ENCODE measurements around the gene RALGPS1.

Gene RALGPS1

GRCh38 chr9:127020802-127021078 lies 106.2 kb downstream of the RALGPS1 start:
- no peaks in the 10 kb centered on the region for H3K36me3 ChIP-seq (replicated peaks; ENCODE audit: low read depth, low read length)
- no peak overlapping the region for H3K27ac ChIP-seq (ENCODE audit: low read length)
- no peak overlapping the region for H3K9ac ChIP-seq (ENCODE audit: low read length)
- TF ChIP-seq EZH2phosphoT487 (IDR thresholded peaks at IDR 0.05; ENCODE audit: low read depth) (no peak), CTCF (IDR thresholded peaks at IDR 0.05; ENCODE audit: low read depth, low read length) (no peak)
- H3K79me2 ChIP-seq (ENCODE audit: low read length), result no peaks in the 10 kb centered on the region
- no peak overlapping the region for H2AFZ ChIP-seq (ENCODE audit: low read depth, low read length)
- no peaks in the 10 kb centered on the region for H3K9me3 ChIP-seq (ENCODE audit: insufficient read depth, low read length)
- no peaks in the 10 kb centered on the region for H3K27me3 ChIP-seq (ENCODE audit: low read depth, low read length)
- no peaks in the 10 kb centered on the region for H3K4me1 ChIP-seq (ENCODE audit: low read length)
- H3K4me3 ChIP-seq (ENCODE audit: low read length), result no peak overlapping the region
- H4K20me1 ChIP-seq (ENCODE audit: insufficient read depth, low read length), result no peaks in the 10 kb centered on the region
- no peak overlapping the region for H3K4me2 ChIP-seq (ENCODE audit: low read length)

- Histone ChIP-seq H3K36me3 (replicated peaks; ENCODE audit: low read depth, low read length) (no peaks in the 10 kb centered on the region), H4K20me1 (ENCODE audit: insufficient read depth, low read length) (no peaks in the 10 kb centered on the region), H3K4me1 (ENCODE audit: low read length) (no peaks in the 10 kb centered on the region), H3K27ac (ENCODE audit: low read length) (no peak overlapping the region), H3K79me2 (ENCODE audit: low read length) (no peaks in the 10 kb centered on the region), H2AFZ (ENCODE audit: low read depth, low read length) (no peak overlapping the region), H3K9ac (ENCODE audit: low read length) (no peak overlapping the region), H3K4me3 (ENCODE audit: low read length) (no peak overlapping the region), H3K27me3 (ENCODE audit: low read depth, low read length) (no peaks in the 10 kb centered on the region), H3K9me3 (ENCODE audit: insufficient read depth, low read length) (no peaks in the 10 kb centered on the region), H3K4me2 (ENCODE audit: low read length) (no peak overlapping the region)
- TF ChIP-seq CTCF (IDR thresholded peaks at IDR 0.05; ENCODE audit: low read depth, low read length) (no peak), EZH2phosphoT487 (IDR thresholded peaks at IDR 0.05; ENCODE audit: low read depth) (no peak)
These were observed 107.2 kb downstream of the RALGPS1 start for GRCh38 chr9:127021664-127022363.

GRCh38 chr9:127022913-127023660 lies 108.5 kb downstream of the RALGPS1 start:
- no peak overlapping the region for H3K27ac ChIP-seq (ENCODE audit: low read length)
- no peaks in the 10 kb centered on the region for H3K9me3 ChIP-seq (ENCODE audit: insufficient read depth, low read length)
- H4K20me1 ChIP-seq (ENCODE audit: insufficient read depth, low read length), result no peaks in the 10 kb centered on the region
- no peaks in the 10 kb centered on the region for H3K27me3 ChIP-seq (ENCODE audit: low read depth, low read length)
- H3K4me3 ChIP-seq (ENCODE audit: low read length), result no peak overlapping the region
- H3K79me2 ChIP-seq (ENCODE audit: low read length), result no peaks in the 10 kb centered on the region
- no peak overlapping the region for H2AFZ ChIP-seq (ENCODE audit: low read depth, low read length)
- no peaks in the 10 kb centered on the region for H3K36me3 ChIP-seq (replicated peaks; ENCODE audit: low read depth, low read length)
- H3K9ac ChIP-seq (ENCODE audit: low read length), result no peak overlapping the region
- no peak for TF ChIP-seq EZH2phosphoT487 (IDR thresholded peaks at IDR 0.05; ENCODE audit: low read depth)
- TF ChIP-seq CTCF (IDR thresholded peaks at IDR 0.05; ENCODE audit: low read depth, low read length), result no peak
- no peaks in the 10 kb centered on the region for H3K4me1 ChIP-seq (ENCODE audit: low read length)
- no peak overlapping the region for H3K4me2 ChIP-seq (ENCODE audit: low read length)

GRCh38 chr9:127025042-127025441 lies 110.5 kb downstream of the RALGPS1 start:
- Histone ChIP-seq H3K79me2 (ENCODE audit: low read length) (no peaks in the 10 kb centered on the region), H3K36me3 (replicated peaks; ENCODE audit: low read depth, low read length) (no peaks in the 10 kb centered on the region), H3K9me3 (ENCODE audit: insufficient read depth, low read length) (no peaks in the 10 kb centered on the region), H4K20me1 (ENCODE audit: insufficient read depth, low read length) (no peaks in the 10 kb centered on the region), H3K4me1 (ENCODE audit: low read length) (no peaks in the 10 kb centered on the region), H3K9ac (ENCODE audit: low read length) (no peak overlapping the region), H2AFZ (ENCODE audit: low read depth, low read length) (no peak overlapping the region), H3K27me3 (ENCODE audit: low read depth, low read length) (no peaks in the 10 kb centered on the region), H3K27ac (ENCODE audit: low read length) (no peak overlapping the region), H3K4me2 (ENCODE audit: low read length) (no peak overlapping the region), H3K4me3 (ENCODE audit: low read length) (no peak overlapping the region)
- TF ChIP-seq EZH2phosphoT487 (IDR thresholded peaks at IDR 0.05; ENCODE audit: low read depth), result no peak
- TF ChIP-seq CTCF (IDR thresholded peaks at IDR 0.05; ENCODE audit: low read depth, low read length), result no peak

Measured in OCI-LY3 (cell line).